ENCODE data around the gene SCD5. TPM values are rescaled to one million over a fixed set of nuclear protein-coding genes. Genes with fewer than 3 reads are reported as not detected.

The SCD5 gene
- total and polyA plus RNA-seq, 2 of the 13 experiments (the other 11 are each of a cell fraction or from before 2014, with no cell fraction given) = not detected

DNA sequence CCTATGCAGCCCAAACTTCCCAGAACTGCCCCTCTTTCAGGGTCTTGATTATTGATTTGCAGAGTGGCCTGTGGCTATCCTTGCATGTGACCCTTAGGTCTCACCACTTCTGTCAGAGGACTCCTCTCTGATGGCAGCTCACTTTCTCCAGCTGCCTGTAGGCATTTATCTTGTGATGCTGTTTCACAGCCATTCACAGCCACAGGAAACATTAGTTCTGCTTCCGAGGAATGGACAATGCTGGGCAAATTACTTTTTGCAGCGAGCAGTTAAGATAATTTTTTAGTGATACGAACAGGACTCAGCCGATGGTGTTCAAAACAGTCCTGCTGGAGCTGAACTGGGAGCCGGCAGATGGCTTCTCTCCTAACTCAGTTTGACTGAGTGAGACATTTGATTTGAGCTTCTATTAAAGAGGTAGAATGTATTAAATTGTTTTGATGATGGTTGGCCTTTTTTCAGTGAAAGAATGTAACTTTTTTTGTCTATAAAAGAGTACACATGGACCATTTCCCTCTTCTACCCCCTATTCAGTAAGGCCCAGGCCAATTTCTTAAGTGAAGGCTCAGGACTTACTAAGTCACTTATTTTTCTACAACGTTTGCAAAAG, 178.4 kb downstream of the SCD5 start:
- no TSS peak for BruUV-seq (replicated peaks)
- ATAC-seq (no peak), DNase-seq (ENCODE audit: low spot score) (no peak), FAIRE-seq (no peak)
- Histone ChIP-seq H3K27ac (ENCODE audit: extremely low read length, insufficient read depth, low read length) (no peak overlapping the region), H3K4me2 (ENCODE audit: low read depth, low read length) (no peak overlapping the region), H3K79me2 (ENCODE audit: insufficient read depth, low read length) (no peaks in the 10 kb centered on the region), H3K4me3 (replicated peaks in 1 of 3; ENCODE audit: insufficient read depth in 1 of 3, low read depth in 2 of 3, low read length in 3 of 3) (no peak overlapping the region), H3K9ac (ENCODE audit: insufficient read depth, low read depth, low read length) (no peak overlapping the region), H3K9me3 (ENCODE audit: low read length) (no peaks in the 10 kb centered on the region), H3K36me3 (replicated peaks in 1 of 2; ENCODE audit: control insufficient read depth in 1 of 2, insufficient read depth in 2 of 2, low read length in 2 of 2) (no peaks in the 10 kb centered on the region), H2AFZ (ENCODE audit: low read length) (no peak overlapping the region), H3K4me1 (ENCODE audit: insufficient read depth, low read length) (no peaks in the 10 kb centered on the region), H4K20me1 (ENCODE audit: insufficient read depth, low read length) (no peaks in the 10 kb centered on the region), H3K27me3 (ENCODE audit: control insufficient read depth in 1 of 2, insufficient read depth in 2 of 2, low read length in 2 of 2) (no peaks in the 10 kb centered on the region)
- ChIA-PET CTCF (ENCODE audit: low intra/inter-chr PET ratio, low total read pairs) (no interaction called here), POLR2A (no interaction called here)
- WGBS (ENCODE audit: low lambda C conversion rate) = 20% methylated on average over 6 of the region's 6 CpGs
- TF ChIP-seq TOE1 (CRISPR knock-in tag; IDR thresholded peaks at IDR 0.05) (no peak), ZNF567 (CRISPR knock-in tag; IDR thresholded peaks at IDR 0.05; ENCODE audit: borderline replicate concordance) (no peak), SMARCE1 (IDR thresholded peaks at IDR 0.05; ENCODE audit: borderline replicate concordance) (no peak), ZNF24 (IDR thresholded peaks at IDR 0.05) (no peak), SNAPC2 (CRISPR knock-in tag; IDR thresholded peaks at IDR 0.05) (no peak)
- TF ChIP-seq, protein P1, sequence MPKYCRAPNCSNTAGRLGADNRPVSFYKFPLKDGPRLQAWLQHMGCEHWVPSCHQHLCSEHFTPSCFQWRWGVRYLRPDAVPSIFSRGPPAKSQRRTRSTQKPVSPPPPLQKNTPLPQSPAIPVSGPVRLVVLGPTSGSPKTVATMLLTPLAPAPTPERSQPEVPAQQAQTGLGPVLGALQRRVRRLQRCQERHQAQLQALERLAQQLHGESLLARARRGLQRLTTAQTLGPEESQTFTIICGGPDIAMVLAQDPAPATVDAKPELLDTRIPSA (CRISPR knock-in tag; IDR thresholded peaks at IDR 0.05; ENCODE audit: borderline replicate concordance) = no peak
- in situ Hi-C loops (cut with HindIII; ENCODE audit: extremely low pct_ligation_motif_present, low pct_unique_long_range_greater_than_20kb) = no loop called here
- intact Hi-C loops (cut with micrococcal nuclease; ENCODE audit: unreplicated experiment) = no loop called here

DNA sequence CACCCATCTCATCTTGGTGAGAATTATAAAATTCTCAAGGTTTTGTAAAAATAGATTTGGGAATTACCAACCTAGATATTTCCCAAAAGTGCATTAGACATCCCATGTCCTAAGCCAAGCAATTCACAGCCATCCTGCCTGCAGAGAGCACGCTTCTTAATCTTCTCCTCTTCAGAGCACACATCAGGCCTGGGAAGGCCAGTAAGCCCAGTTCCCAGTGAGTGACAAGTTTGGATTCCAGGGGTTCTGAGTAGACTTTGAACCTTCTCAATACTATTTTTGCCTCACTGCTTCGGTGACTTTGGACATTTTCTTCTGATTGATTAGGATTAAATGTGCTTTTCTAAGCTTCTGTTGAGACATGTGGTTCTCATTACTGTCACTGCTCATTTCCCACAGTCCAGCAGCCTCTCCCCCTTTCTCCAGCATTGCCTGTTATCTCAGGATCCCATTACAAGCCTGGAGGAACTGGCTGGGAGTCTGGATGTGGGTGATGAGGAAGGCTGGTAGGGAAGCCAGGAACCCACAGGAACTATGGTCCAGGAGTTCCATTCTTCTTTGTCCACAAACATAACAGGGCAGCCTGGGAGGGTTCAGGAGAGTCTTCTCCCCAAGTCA, 180.4 kb downstream of the SCD5 start:
- BruUV-seq (replicated peaks) = no TSS peak
- no peak for TF ChIP-seq ZNF501 (CRISPR knock-in tag; IDR thresholded peaks at IDR 0.05)
- TF ChIP-seq, protein P2, sequence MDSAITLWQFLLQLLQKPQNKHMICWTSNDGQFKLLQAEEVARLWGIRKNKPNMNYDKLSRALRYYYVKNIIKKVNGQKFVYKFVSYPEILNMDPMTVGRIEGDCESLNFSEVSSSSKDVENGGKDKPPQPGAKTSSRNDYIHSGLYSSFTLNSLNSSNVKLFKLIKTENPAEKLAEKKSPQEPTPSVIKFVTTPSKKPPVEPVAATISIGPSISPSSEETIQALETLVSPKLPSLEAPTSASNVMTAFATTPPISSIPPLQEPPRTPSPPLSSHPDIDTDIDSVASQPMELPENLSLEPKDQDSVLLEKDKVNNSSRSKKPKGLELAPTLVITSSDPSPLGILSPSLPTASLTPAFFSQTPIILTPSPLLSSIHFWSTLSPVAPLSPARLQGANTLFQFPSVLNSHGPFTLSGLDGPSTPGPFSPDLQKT (CRISPR knock-in tag; IDR thresholded peaks at IDR 0.05; ENCODE audit: borderline replicate concordance) = no peak
- no peak for TF ChIP-seq ZNF737 (CRISPR knock-in tag; IDR thresholded peaks at IDR 0.05; ENCODE audit: borderline replicate concordance)
- TF ChIP-seq, protein P3, sequence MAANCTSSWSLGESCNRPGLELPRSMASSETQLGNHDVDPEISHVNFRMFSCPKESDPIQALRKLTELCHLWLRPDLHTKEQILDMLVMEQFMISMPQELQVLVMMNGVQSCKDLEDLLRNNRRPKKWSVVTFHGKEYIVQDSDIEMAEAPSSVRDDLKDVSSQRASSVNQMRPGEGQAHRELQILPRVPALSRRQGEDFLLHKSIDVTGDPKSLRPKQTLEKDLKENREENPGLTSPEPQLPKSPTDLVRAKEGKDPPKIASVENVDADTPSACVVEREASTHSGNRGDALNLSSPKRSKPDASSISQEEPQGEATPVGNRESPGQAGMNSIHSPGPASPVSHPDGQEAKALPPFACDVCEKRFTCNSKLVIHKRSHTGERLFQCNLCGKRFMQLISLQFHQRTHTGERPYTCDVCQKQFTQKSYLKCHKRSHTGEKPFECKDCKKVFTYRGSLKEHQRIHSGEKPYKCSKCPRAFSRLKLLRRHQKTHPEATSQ (CRISPR knock-in tag; IDR thresholded peaks at IDR 0.05; ENCODE audit: borderline replicate concordance) = no peak
- no peak for TF ChIP-seq ARID2 (CRISPR knock-in tag; IDR thresholded peaks at IDR 0.05; ENCODE audit: borderline replicate concordance)
- TF ChIP-seq ZNF558 (CRISPR knock-in tag; IDR thresholded peaks at IDR 0.05; ENCODE audit: borderline replicate concordance) = no peak
- no peak for TF ChIP-seq SOX13 (IDR thresholded peaks at IDR 0.05)
- no peak for TF ChIP-seq SOX13 (CRISPR knock-in tag; conservative IDR thresholded peaks at IDR 0.05 in 1 of 2, IDR thresholded peaks at IDR 0.05 in 1 of 2)
- TF ChIP-seq ZNF274 (CRISPR knock-in tag; IDR thresholded peaks at IDR 0.05) = no peak

More for the DNA sequence above, 180.4 kb downstream of the SCD5 start:
- no peak overlapping the region for H2AFZ ChIP-seq (ENCODE audit: low read length)
- H3K79me2 ChIP-seq (ENCODE audit: insufficient read depth, low read length) = no peaks in the 10 kb centered on the region
- ATAC-seq (no peak), DNase-seq (ENCODE audit: low spot score) (no peak), FAIRE-seq (no peak)
- H3K36me3 ChIP-seq (replicated peaks in 1 of 2; ENCODE audit: control insufficient read depth in 1 of 2, insufficient read depth in 2 of 2, low read length in 2 of 2) = no peaks in the 10 kb centered on the region
- 40% methylated on average over 2 of the region's 2 CpGs for WGBS (ENCODE audit: low lambda C conversion rate)
- no peak overlapping the region for H3K27ac ChIP-seq (ENCODE audit: extremely low read length, insufficient read depth, low read length)
- H3K4me2 ChIP-seq (ENCODE audit: low read depth, low read length) = no peak overlapping the region
- no peaks in the 10 kb centered on the region for H3K4me1 ChIP-seq (ENCODE audit: insufficient read depth, low read length)
- H4K20me1 ChIP-seq (ENCODE audit: insufficient read depth, low read length) = no peaks in the 10 kb centered on the region
- intact Hi-C loops (cut with micrococcal nuclease; ENCODE audit: unreplicated experiment) = no loop called here
- in situ Hi-C loops (cut with HindIII; ENCODE audit: extremely low pct_ligation_motif_present, low pct_unique_long_range_greater_than_20kb) = no loop called here
- H3K4me3 ChIP-seq (replicated peaks in 1 of 3; ENCODE audit: insufficient read depth in 1 of 3, low read depth in 2 of 3, low read length in 3 of 3) = no peak overlapping the region
- H3K9ac ChIP-seq (ENCODE audit: insufficient read depth, low read depth, low read length) = no peak overlapping the region
- H3K9me3 ChIP-seq (ENCODE audit: low read length) = no peaks in the 10 kb centered on the region
- ChIA-PET POLR2A (no interaction called here), CTCF (ENCODE audit: low intra/inter-chr PET ratio, low total read pairs) (no interaction called here)
- no peaks in the 10 kb centered on the region for H3K27me3 ChIP-seq (ENCODE audit: control insufficient read depth in 1 of 2, insufficient read depth in 2 of 2, low read length in 2 of 2)
